DND-41 (cell line): Measurements from ENCODE around the gene DNMT3L.

Experiments used
- EZH2 ChIP-seq: IDR thresholded peaks from 3 replicates; pipeline ENCODE4 v1.6.1; 2012; ENCODE audit warnings: borderline replicate concordance, low read depth, mild to moderate bottlenecking, moderate library complexity, low read length, inconsistent platforms; ENCODE audit not compliant: severe bottlenecking
- TF ChIP-seq, protein P1 (sequence below): IDR thresholded peaks from 2 replicates; pipeline ENCODE4 v1.5.1; 2012; ENCODE audit warnings: borderline replicate concordance, low read length, moderate library complexity, mild to moderate bottlenecking; ENCODE audit not compliant: poor library complexity, severe bottlenecking; ENCODE audit errors: extremely low read depth

DNA sequence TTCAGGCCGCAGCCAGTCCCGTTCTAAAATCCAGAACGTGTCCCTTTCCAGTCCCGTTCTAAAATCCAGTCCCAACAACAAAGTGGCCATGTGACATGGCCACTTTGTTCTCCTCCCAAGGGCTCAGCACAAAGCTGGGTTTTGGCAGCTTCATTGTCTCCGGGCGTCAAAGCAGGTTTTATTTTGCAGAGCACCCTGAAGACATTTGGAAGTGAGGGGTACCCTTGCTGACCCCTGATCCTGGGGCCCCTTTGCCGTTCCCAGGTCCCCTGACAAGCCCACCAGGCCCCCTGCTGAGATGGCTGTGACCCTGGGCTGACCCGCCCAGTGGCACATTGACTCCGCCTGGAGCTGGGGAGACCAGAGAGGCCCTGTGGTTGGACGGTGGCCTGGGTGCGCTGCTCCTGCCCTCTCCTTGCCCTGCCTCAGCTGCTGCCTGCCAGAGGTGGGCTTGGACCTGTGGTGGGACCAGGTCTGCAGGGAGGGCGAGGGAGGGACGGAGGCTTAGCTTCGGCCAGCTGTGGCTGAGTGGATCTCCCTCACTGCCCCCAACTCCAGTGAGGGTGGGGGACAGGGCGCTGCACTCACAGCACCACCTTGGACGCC, 42.4 kb upstream of the DNMT3L start:
- TF ChIP-seq, protein P1, sequence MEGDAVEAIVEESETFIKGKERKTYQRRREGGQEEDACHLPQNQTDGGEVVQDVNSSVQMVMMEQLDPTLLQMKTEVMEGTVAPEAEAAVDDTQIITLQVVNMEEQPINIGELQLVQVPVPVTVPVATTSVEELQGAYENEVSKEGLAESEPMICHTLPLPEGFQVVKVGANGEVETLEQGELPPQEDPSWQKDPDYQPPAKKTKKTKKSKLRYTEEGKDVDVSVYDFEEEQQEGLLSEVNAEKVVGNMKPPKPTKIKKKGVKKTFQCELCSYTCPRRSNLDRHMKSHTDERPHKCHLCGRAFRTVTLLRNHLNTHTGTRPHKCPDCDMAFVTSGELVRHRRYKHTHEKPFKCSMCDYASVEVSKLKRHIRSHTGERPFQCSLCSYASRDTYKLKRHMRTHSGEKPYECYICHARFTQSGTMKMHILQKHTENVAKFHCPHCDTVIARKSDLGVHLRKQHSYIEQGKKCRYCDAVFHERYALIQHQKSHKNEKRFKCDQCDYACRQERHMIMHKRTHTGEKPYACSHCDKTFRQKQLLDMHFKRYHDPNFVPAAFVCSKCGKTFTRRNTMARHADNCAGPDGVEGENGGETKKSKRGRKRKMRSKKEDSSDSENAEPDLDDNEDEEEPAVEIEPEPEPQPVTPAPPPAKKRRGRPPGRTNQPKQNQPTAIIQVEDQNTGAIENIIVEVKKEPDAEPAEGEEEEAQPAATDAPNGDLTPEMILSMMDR: no peak
- no peak for TF ChIP-seq EZH2
